ENCODE data around the gene MYCBPAP.

MYCBPAP gene, protein sequence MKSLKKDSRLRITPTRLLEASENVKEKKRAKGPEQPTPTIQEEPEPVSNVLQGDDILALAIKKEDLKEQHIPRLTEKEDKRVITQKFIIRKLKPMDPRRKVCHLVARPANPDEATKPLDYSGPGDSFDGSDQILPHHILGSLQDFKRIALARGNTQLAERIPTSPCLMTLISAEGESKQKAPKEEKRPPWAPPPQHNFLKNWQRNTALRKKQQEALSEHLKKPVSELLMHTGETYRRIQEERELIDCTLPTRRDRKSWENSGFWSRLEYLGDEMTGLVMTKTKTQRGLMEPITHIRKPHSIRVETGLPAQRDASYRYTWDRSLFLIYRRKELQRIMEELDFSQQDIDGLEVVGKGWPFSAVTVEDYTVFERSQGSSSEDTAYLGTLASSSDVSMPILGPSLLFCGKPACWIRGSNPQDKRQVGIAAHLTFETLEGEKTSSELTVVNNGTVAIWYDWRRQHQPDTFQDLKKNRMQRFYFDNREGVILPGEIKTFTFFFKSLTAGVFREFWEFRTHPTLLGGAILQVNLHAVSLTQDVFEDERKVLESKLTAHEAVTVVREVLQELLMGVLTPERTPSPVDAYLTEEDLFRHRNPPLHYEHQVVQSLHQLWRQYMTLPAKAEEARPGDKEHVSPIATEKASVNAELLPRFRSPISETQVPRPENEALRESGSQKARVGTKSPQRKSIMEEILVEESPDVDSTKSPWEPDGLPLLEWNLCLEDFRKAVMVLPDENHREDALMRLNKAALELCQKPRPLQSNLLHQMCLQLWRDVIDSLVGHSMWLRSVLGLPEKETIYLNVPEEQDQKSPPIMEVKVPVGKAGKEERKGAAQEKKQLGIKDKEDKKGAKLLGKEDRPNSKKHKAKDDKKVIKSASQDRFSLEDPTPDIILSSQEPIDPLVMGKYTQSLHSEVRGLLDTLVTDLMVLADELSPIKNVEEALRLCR

DNA sequence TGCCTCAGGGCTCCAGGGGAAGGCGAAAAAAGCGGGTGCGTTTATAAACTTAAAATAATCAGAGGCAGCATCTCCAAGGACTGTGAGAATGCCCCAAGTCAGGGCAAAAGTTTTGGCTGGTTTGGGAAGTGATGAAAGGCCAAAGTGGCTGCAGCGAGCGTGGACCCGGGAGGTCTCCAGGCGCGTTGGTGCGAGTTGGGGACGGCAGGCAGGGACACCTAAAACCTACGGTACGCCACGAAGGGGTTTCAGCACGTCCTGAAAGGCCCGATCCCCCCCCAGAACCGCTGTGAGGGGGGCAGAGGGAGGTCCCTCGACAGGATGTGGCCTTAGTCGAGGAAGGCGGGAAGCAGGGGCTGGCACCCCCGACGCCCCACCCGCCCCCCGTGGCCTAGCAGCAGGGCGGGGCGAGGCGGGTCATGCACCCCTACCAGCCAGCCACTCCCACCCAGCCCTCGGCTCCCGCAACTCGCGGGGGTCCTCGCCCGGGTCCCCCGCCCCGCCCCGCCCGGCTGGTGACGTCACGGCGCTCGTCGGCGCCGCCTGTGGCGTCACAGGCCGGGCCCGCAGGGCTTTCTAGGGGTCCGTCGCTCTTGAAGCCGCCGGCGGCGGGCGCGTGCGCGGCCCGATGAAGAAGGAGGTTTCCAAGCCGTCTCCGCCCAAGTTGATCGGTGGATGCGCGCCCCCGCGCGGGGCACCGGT is at the start of gene MYCBPAP:
TSS of gene MYCBPAP (plus strand) at position 569 of the 702 bp plus-strand sequence. CDS start 236 bp downstream, outside the sequence.
- DNase-seq: peak; percentile 89

DNA sequence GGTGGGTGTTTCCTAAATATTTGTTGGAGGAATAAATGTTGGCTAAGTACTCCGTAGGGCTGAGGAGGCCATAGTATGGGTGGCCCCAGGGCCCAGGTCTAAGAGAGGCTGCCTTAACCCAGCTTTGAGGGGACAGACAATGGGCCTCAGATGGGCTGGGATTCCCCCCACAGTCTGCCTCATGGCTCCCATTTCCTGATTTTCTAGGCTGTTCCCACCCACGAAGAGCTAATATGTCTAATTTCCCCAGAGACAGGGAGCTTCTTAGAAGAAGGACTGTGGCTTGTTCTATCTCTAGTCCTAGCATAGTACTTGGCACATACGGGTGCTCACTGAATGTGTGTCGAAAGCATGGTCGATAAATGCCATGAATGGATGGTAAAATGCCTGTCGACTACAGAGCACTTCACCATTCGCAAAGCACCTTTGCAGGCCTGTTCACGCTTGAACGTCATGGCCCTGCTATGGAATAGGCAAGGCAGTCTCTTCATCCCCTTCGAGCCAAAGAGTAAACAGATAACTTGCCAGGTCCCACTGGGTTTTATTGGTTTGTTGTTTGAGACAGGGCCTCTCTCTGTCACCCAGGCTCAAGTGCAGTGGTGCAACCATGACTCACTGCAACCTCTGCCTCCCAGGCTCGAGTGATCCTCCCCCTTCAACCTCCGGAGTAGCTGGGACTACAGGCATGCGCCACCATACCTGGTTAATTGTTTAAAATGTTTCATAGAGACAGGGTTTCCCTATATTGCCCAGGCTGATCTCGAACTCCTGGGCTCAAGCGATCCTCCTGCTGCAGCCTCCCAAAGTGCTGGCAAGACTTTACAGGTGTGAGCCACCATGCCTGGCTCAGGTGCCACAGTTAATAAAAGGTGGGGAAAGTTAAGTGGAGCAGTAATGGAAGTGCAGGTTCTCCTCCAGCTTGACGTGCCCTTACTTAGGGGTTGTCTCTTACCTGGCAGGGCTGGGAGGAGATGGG is 49.2 kb upstream of the MYCBPAP start:
- no peak for DNase-seq

DNA sequence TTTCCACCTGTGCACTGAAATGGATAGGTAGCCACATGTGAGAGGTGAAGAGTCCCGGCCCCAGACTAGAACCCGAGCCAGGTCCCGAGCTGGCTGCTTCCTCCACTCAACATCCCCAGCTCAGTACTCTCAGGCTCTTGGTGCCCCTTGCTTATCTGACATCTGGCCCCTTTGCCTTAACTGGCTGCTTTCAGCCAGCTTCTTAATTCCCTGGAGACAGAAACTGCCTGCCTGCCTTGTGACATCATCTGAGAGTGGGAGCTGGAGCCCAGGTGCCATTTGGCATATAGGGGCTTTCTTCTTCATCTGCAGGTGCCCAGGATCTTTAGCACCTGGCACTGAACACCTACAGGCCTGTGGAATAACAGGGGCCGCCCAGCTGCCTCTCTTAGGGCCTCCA is 48.5 kb upstream of the MYCBPAP start:
- no peak for DNase-seq

DNA sequence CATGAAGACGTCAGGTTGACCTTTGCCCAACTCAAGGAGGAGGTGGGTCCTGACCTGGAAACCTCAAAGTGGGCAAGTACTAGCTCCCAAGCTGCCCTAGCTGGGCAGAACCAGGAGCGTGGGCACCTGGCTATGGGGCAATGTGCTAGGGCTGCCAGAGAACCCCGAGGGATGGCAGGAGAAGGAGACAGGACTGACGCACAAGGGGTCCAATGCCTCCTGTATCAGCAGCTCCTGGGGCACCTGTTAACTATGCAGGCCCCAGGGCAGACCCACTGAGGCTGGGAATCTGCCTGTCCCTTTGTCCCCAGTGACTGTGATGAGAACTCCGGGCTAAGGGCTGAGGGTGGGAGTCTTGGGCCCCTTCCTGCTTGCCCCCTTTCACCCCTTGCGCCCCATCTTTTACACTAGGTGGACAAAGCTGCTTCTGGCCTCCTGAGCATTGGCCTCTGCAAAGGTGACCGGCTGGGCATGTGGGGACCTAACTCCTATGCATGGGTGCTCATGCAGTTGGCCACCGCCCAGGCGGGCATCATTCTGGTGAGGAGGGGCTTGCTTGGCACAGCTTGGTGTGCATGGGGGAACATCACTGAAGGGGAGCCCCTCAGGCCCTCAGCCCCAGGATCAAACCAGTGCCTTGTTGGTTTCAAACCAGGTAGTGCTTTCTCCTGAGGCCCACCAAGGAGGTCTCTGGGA is 47.3 kb upstream of the MYCBPAP start:
- no peak for DNase-seq

DNA sequence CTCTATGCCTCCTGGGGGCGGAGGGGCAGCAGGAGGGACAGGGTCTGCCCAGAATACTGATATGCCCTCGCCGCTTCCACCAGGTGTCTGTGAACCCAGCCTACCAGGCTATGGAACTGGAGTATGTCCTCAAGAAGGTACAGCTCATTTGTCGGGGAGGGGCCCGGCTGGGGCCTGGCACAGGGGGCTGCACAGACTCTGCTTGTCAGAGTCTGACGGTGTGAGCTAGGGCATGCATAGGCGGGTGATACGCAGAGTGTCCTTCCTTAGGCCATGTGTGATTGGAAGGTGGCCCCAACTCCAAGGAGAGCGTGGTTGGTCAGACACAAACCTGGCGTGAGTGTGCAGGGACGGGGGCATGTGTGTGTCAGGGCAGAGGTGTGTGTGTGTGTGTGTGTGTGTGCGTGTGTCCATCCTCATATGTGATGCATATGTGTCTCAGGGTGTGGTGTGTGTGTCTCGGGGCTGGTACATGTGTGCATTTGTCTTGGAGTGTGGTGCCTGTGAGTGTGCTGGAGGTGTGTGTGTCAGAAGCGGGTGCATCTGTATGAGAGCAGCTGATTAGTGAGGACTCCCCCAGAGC is 46.6 kb upstream of the MYCBPAP start:
- DNase-seq: no peak

DNA sequence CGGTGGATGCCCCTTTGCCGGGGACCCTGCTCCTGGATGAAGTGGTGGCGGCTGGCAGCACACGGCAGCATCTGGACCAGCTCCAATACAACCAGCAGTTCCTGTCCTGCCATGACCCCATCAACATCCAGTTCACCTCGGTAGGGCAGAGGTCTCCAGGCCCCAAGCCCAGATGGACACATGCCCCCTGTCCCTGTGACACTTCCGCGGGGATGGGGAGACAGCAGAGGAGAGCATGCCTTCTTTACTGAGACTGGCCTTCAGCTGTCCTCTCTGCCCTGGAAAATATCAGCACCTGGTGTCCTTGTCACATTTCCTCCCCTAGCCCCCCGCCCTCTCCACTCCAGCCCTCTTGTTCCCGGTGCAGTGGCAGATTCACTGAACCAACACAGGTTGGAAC is 45.8 kb upstream of the MYCBPAP start:
- no peak for DNase-seq

DNA sequence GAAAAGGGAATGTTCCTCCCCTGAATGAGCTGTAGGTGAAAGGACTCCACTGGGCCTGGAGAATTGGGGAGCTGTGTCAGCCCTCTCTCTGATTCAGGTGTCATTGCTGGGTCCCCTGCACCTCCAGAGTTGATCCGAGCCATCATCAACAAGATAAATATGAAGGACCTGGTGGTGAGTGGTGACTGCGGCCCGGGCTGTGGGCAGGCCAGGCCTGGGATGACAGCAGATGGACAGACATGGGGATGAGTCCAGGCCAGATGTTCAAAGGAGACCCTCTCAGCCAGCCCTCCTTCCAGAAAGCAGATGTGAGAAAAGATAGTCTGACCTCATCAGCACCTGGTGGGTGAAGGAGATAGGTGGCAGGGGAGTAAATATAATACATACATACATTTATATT is 44.1 kb upstream of the MYCBPAP start:
- no peak for DNase-seq

DNA sequence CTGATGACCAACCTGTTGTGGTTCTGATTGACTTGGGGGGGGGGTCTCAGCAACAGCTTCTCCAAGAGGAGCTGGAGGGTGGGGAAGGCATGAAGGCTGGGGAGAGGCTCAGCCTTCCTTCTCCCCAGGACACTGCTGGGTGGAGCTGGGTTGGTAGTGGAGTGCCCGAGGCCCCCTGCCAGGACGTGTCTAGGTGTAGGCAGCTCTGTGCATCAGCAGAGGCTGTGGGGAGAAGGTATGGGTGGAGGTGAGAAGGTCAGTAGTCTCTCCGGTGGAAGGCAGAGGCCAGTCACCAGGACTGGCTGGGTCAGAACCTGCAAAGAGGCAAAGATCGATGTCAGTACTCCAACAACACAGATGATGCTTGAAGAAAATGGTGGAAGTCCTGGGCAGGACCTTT is 43.5 kb upstream of the MYCBPAP start:
- DNase-seq: no peak

DNA sequence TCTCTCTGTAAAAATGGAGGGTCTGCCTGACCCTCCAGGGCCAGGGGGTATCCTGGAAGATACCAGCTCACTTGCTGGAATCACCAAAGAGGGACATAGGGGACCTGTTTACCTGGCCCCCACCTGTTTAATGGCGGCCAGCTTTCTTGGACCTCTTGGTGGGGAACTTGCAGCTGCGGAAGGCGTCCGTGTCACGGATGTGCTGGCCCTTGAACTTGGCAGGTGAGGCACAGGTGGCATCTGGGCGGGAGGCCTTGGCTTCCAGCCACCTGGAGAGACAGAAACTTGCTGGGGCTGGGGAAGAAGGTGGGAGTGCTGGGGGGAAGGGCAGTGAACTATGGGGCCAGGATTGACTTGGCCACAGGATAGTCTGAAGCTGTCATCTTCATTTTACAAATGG is 43.1 kb upstream of the MYCBPAP start:
- no peak for DNase-seq

DNA sequence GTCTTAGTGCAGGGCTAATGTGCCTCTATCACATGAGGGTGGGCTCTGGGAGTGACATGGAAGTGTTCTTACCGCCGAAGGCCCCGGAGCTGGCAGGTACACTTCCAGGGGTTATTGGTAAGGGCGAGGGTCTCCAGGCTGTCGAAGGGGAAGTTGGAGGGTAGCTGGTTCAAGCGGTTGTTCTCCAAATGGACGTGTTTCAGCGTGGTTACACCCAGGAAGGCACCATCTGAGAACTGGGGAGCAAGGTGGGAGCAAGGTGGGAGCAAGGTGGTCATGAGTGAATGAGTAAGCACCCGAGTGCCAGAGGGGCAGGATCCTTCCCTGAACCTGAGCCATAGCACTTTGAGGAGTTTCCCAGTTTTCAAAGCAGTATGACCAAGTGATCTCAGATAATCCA is 42.6 kb upstream of the MYCBPAP start:
- DNase-seq: no peak

DNA sequence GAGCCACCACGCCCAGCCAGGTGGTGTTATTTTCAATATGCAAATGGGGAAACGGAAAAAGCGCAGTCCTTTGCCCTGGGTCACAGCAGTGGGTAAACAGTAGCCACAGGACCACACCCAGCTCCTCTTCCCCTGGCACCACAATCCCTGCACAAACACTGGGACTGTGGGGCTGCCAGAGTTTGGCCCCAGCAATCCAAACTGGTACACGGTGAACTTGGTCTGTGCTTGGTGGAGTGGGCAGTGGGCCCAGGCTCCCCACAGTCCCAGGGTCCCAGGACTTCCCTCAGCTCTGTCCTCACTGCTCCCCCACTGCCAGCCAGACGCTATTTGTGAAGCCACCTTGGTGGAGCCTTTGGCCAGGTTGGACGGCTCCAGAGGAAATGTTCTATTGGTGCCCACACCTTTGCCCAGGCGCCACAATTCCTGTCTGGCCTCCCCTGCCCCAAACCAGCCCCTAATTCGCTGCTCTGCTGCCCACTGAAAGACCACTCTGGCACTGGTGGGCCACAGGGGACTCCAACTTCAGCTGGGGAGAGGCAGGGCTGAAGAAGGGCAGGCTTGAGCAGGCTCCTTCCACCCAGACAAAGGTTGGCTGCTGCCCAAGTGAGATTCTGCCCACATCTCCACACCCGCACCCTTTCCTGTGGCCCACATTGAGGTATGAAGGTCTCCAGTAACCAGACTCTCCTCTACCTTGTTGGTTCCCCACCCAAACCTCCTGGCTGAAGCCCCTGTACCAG is 41.7 kb upstream of the MYCBPAP start:
- DNase-seq: no peak

DNA sequence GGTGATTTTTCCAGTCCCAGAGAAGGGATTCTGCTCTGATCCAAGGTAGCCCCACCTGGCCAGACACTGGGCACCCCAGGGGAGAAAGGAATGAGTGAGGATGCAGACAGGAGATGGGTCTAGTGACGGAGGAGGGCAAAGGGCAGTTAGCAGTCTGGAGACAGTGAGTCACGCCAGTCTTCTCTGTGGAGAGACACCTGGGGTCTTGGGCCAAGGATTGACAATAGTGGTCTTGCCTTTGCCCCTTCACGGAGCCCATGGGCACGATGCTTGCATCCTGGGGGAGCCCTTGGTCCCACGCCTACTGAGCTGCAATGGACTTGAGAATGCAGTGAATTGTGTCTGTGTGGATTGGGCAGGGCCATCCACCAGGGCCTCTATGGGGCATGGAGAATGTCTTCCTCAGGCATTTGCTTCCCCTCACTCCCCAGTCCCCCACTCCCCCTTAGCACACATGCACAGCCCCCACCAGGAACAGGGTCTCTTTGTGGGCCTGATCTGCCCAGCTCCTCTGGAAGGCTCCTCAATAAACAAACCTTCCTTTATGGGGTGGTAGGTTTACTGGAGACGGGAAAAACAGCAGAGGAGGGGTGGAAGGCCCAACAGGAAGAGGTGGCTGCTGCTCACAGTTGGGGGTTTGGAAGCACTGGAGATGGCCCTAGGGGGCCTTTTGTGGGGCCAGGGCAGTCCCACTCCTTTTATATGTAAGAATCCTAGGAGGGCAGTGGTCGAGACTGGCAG is 41.0 kb upstream of the MYCBPAP start:
- DNase-seq: no peak

DNA sequence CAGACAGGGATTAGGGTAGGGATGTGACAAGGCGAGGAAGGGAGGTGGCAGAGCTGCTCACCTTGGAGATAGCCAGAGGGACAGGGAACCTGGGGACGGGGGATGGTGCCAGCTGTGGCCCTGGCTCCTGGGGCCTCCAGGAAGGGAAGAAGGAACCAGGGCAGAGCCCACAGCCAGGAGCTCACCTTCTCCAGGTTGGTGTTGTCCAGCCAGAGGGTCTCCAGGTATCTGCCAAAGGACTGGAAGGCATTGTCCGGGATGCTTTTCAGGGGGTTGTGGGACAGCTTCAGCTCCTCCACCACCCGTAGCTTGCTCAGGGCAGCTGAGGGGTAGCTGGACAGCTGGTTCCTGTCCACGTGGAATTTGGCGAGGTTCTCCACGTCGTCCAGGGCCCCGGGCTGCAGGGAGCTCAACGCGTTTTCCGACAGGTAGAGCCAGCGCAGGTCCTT is 40.4 kb upstream of the MYCBPAP start:
- no peak for DNase-seq

DNA sequence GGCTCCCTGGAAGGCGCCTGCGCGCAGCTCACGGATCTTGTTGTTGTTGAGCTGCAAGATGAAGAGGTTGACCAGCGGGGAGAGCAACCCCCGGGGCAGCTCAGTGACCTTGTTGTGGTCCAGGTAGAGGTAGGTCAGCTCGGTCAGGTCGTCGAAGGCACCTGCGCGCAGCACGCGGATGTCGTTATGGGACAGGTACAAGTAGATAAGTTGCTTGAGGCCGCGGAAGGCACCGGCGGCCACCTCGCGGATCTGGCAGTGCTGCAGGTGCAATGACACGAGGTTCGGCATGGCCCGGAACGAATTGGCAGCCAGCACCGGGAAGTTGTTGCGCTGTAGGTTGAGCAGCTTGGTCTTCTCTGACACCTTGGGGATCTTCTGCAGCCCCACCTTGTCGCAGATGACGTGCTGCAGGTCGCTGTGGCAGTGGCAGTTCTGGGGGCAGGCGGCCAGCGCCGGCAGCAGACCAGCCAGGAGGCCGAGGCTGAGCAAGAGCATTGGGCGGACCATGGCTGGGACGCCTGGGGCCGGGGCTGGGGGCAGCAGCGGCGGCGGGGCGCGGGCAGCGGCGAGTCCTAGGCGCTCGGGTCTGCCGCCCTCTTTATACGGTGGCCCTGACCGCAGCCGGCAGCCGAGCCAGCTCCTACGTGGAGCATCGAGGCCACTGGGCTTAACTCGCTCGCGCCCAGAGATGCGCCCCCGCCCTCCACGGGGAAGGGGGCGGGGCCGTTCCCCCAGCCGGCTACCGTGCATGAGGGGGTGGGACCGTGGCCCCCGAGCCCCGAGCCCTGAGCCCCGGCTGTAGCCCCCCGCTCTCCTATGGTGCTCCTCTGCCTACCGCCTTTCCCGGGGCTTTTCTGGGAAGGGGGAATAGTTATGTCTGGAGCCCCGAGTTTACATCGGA is 39.7 kb upstream of the MYCBPAP start, which contains the start of gene CHAD:
TSS of gene CHAD (minus strand) at position 577 of the 904 bp plus-strand sequence. CDS start at position 510, 67 bp downstream.
- DNase-seq: peak; percentile 54

DNA sequence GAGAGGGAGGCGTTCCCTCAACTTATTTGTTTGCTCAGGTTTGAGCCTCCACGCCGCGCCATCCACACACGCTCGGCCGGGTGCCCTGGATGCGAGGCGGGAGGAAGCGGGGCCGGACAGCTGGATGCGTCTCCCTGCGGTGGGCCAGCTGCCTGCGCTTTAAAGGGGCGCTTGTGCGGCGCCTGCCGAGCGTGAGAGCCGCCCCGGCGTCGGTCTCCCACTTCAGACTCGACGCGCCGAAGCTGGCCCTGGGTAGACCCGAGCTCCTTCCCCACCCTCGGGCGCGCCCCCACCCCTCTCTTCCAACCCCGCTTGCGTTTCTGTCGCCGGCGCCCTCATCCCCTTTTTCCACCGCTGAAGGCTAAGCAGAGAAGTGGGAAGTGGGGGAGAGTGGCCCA is 39.0 kb upstream of the MYCBPAP start:
- peak; percentile 45 for DNase-seq

DNA sequence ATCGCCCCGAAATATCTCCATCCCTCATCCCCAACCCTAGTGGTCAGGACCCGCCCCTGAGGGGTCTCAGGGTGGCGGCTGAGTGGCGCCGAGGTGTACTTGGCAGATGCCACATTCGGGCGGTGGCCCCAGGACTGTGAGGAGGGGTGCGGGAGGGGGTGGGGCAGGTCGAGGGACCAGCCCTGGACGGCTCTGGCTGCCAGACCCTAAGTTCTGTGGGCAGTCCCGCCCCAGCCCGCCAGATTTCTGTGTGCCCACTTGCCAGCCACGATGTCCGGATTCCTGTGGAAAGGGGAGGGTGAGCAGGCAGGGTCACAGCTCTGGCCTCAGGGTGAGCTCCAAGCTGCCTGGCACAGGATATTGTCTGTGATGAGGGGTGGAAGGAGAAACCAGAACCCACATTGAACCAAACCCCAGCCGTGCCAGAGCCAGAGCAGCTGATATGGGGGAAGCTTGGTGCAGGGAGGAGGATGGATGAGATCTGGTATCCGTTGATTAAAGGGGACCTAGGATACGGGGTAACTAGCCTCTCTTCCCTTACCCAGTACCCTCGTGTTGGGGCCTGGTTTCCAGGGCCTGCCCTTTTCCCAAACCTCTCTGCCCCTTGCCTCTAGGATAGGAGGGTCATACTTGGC is 38.5 kb upstream of the MYCBPAP start:
- no peak for DNase-seq

DNA sequence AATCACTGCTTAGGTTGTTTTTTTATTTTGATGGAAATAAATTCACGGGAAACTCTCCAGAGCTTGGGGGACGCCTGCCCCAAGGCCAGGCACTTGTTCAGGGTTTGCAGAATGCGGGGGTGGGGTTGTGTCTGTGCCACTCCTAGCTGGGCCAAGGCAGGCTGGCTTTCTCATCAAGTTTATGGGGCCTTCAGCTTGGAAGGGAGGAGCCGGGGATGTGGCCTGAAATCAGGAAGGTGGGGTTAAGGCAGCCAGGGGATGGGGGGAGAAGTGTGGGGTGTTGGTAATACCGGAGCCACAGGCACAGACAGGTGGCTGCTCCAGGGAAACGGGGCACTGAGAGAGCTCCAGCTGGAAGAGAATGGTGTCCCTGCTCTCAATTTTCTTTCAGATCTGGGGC is 37.8 kb upstream of the MYCBPAP start:
- no peak for DNase-seq
